GM19397 (cell line): ENCODE results near the gene KRT20.
"Not testable (repeated sequence)": the region's sequence is repeated elsewhere in the genome, so short reads cannot be mapped to it uniquely, and the experiment has no call there.

Experiments used
- ATAC-seq: cut with Tn5 transposase; IDR thresholded peaks from one replicate; pipeline ENCODE4 v1.9.1; 2021; ENCODE audit warnings: mild to moderate bottlenecking, moderate library complexity; ENCODE audit not compliant: unreplicated experiment

KRT20 gene, protein sequence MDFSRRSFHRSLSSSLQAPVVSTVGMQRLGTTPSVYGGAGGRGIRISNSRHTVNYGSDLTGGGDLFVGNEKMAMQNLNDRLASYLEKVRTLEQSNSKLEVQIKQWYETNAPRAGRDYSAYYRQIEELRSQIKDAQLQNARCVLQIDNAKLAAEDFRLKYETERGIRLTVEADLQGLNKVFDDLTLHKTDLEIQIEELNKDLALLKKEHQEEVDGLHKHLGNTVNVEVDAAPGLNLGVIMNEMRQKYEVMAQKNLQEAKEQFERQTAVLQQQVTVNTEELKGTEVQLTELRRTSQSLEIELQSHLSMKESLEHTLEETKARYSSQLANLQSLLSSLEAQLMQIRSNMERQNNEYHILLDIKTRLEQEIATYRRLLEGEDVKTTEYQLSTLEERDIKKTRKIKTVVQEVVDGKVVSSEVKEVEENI

DNA sequence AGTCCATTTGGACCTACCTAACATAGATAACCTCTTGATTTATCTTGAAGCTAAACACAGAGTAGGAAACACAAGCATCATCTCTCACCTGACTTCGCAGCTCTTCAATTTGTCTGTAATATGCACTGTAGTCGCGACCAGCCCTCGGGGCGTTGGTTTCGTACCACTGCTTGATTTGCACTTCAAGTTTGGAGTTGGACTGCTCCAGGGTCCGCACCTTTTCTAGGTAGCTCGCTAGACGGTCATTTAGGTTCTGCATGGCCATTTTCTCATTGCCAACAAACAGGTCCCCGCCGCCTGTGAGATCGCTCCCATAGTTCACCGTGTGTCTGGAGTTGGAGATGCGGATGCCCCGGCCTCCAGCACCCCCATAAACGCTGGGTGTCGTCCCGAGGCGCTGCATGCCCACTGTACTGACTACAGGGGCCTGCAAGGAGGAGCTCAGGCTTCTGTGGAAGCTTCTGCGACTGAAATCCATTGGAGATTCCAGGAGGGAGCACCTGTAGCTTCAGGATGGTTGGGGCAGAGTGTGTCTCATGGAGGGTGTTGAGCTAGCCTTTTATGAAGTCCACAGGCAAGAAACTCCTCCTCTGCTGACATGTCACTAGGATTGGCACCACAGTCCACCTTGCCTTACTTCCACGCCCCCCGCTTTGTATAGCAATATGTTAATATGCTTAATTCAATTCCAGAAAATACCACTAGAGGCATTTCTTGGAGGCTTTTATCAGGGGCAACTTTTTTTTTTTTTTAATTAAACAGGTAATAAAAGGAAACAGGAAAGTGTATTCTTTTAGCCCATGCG, at the start of gene KRT20:
TSS of gene KRT20 (minus strand) at position 535 of the 805 bp plus-strand sequence. CDS start at position 478, 57 bp downstream.
- ATAC-seq, result no peak

DNA sequence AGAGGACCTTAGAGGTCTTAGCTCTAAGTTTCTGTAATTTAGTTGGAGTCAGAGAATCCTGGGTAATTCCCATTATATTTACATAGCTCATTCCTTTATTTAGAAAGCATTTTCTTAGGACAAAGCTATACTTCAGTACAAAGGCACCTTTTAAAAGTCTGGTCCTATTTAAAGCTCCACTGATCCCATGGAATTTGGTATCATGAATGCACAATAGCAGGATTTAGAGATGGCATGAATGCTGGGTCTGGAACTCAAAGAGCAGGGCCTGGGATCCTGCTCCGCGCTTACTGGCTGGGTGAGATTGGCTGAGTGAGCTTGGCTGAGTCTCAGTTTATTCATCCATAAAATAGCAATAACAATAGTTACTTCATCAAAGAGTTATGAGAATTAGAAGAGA, 47.6 kb upstream of the KRT20 start:
- ATAC-seq, result no peak

DNA sequence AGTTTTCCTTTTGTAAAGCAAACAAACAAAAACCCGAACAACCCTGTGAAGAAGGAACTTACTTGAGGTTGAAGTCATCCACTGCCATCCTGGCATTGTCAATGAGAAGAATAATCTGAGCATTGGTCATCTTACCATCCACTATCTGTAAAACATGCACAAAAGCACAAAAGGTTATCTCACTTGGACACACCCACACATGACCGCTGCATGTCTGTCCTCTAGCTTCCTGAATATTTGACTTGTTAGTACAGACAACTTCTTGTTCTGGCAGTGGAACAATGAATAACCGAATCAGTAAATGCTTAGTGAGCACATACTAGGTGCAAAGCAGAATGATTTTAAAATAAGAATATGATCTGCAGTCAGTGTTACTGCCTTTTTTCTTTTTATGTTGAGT, 46.3 kb upstream of the KRT20 start:
- no peak for ATAC-seq

DNA sequence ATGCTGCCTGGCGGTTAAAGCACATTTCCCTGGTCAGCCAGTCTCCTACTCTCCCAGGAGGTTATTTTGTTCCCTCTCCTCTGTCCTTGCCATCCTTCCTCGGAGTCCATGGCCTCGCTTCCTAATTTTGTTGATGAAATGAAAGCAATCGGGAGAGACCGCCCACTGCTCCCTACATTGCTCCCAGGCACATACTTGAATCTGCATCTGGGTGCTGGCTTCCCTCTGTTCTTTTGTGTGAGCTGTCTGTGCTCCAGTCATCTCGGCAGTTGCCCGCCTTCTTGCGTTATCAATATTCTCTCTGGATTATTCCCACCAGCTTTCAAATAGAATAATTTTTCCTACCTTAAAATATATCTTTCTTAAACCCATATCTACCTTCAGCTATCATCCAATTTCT, 41.3 kb upstream of the KRT20 start:
- no peak for ATAC-seq

DNA sequence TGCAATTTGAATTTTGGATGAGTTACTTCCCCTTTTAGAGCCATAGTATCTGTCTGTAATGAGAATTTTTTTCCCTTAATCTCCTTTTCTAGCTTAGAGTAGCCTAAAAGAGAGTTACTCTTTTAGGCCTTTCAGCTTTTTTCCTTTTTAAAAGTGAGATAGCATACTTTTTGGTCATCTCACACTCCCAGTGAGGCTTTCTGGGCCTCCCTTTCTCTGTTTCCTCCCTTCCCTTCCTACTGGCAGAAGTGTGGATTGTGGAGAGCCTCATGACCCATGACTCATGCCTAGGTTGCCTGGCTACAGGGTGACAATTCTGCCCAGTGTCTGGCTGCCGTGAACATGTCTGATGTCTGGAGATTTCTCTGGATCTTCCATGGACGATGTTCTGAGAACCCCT, 37.2 kb upstream of the KRT20 start:
- no peak for ATAC-seq

DNA sequence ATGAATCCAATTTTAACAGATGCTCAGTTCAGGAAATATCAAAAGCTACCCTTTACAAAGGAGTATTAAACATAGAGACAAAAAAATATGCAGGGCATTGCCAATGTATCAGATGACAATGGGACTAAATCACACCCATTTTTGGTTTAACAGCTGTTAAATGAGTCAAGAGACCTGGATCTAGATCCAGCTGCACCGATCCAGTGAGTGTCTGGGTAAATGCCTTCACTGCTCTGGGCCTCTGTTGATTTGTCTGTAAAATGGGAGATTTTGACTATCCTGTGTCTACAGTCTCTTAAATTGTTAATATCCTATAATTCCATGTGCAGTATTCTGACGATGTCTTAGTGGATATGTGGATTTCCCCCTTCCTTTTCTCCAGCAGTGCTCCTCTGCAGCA, 36.0 kb upstream of the KRT20 start:
- ATAC-seq, result no peak

DNA sequence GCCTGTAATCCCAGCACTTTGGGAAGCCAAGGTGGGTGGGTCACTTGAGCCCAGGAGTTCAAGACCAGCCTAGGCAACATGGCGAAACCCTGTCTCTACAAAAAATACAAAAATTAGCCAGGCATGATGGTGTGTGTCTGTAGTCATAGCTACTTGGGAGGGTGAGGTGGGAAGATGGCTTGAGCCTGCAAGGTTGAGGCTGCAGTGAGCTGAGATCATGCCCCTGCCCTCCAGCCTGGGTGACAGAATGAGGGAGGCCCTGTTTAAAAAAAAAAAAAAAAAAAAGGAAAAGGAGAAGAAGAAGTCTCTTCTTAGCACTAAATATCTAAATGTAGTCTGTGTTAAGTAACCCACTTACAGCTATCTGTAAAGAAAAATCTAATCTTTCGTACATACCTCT, 32.1 kb upstream of the KRT20 start:
- ATAC-seq, result not testable (repeated sequence)

DNA sequence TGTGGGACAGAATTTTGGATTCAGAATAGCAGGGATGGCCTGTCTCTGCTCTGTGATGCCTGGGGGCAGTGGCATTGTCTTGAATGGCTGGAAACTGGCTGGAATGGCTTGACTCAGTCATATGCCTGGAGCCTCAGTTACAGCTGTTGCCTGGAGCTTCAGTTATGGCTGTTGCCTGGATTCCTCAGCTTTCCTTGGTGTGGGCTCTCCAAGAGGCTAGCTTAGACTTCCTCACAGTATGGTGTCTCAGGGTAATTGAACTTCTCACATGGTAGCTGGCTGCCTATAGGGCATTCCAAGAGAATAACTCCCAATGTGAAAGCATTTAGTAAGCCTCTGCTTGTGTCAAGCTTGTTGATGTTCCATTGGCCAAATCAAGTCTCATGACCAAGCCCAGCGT, 31.3 kb upstream of the KRT20 start:
- ATAC-seq, result no peak

DNA sequence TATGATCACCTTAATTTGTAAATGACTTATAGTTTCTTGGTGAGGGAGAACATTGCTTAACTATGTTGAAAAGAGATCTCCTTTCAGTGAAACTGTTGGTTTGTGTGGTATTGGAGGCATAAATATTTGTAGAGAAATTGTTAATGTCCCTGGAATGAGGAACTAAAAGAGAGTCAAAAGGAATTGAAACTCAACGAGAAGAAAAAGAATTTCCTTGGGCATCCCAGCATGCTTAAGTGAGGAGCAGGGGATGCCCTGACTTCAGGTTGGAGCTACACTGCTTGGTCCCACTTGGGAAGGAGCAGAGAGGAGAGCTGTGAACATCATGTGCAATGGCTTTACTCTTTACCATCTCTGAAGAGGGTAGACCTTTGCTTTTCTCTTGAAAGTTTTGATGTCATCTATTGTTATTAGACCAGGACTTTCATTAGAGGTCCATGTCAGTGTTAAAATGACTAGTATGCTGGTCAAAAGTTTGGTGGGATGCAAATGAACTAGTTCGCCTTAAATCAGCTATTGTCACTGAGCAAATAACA, 30.7 kb upstream of the KRT20 start:
- ATAC-seq, result no peak

DNA sequence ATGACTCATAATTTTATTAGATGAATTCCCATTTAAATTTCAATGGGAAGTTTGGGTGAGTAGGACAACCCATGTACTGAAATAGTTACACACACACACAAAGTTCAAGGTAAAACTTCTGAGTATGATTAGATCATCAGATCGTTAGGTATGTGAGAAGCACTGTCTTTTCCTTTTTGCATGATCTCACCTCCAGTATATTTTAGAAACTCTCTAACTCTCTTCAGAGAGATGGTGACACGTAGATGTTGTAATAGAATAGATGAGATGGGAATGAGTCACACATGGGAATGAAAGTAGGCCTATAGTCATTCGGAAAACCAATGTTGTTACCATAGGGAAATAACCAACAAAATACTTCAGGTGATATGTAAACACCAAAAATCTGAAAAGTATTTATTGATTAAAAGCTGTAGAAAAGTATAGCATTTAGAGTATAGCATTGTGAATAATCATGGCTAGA, 30.2 kb upstream of the KRT20 start:
- no peak for ATAC-seq

DNA sequence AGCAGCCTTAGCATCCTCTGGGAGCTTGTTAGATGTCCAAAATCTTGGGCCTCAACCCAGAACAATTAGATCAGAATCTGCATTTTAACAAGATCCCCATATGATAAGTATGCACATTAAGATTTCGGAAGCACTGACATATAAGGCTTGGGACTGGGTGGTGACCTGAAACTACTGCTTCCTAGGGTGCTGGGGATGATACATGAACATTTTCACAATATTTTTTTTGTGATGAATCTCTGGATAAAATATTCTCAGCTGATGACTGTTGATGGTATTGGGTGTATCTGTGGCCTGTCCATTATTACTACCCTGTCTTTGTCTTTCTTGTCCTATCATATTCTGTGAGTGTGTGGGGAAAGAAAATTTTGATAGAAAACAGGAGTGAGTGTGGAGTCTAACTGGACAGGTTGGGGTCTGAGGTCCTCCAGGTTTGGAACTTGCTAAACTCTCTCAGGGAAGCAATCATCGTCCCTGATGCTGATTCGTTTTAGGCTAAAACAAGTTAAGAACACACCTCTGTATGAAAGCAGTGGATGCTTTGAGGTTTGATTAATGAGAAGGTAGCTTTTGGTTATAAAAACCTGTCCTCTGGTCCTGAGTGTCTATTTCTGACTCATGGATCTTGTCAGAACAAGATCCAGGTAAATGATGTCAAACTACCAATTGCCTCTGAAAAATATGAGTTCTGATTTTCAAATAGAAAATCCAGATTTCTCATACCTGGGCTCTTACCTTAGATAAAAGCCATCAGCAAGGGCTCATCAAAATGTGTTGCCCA, 29.2 kb upstream of the KRT20 start:
- ATAC-seq, result no peak

DNA sequence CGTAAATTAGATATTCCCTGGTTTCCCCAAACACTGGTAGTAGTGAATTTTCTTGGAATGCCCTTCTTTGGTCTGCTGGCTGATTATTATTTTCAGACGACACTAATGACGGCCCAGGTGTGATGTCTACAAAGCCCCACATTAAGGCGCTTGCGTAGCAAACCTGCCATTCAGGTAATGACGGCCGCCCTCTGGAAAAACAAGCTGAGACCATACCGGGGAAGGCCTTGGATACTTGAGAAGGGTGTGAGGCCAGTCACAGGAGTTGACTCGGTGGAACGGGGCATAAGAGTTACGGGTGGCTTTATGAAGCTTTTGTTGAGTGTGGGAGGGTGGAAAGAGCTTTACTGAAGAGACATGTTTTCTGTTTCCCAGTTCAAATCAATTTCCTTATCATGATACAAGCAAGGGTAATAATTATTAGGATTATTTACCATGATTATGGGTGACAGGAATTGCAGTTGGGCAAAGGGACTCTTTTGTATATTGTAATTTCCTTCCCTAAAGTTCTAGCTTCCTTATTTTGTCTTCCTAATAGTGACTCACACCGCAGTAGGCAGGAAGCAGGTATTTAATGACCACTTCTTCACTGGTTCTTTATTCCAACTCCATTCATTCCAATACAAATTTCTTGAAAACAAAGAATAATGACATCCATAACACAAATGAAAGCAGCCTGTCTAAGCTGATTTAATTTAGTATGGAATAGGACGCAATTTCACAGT, 27.6 kb upstream of the KRT20 start:
- no peak for ATAC-seq

DNA sequence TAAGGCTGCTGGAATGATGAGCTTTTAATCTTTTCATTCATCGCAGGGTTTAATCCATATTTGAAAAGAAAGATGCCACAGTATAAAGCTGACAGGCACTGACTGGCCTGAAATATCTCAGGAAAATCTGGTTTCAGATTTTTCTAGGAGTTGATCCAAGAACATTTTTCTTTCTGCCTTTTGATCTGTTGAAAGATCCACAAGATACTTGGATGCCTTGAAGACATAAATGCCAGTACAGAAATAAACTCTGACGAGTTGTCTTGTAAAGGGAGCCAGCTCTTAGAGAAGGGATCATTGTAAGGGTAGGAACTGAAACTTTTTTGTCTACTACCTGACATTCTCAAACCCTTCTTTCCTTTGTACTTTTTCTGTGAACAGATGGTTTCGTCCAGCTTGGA, 25.4 kb upstream of the KRT20 start:
- ATAC-seq, result no peak

DNA sequence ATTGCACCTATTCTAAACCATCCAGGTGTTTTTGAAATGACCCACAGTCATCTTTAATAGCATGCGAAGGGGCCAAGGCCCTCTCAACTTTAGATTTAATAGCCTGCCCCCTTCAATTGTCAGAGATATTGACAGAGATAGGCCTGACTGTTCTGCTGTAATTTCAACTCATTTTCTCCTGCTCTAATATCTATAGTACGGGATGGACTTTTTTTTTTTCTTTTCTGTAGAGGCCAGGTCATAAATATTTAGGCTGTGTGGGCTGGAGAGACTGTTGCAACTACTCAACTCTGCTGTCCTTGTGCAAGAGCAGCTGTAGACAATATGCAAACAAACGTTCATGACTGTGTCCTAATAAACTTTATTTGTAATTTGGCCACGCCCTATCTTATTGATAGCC, 24.7 kb upstream of the KRT20 start:
- no peak for ATAC-seq

DNA sequence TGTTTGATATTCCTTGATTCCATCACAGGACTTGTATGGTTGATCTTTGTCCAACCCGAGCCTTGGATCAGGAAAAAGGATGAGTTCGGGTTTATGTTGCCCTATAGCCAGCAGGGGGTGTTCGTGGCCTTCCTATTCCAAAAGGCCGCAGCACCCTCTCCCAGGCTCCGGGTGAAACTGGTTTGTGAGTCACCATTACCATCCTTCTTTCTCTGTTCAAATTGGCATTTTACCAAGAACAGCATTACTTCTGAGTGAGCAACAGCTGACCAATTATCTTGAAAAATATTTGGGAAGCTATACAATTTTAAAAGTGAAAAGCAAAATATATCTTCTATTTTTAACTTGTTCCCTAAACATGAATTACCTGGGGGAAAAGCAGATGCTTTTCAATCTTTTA, 24.3 kb upstream of the KRT20 start:
- no peak for ATAC-seq

DNA sequence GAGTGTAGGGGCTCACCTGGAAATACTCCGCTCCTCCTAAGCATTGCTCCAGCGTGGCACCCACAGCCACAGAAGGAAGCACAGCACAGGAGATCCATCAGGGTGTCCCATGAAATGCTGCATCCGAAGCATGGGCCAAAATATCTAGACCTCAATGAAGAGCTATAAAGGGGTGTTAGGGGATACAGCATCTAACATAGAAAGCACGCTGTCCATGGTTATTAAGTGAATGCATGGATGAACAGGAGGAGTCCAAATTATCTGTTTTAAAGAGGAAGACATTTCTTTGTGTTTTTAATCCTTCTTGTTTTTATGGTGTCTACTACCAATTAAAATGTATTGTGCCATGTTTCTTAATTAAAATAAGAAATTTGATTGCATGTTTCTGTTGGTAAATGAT, 21.6 kb upstream of the KRT20 start:
- ATAC-seq, result no peak

DNA sequence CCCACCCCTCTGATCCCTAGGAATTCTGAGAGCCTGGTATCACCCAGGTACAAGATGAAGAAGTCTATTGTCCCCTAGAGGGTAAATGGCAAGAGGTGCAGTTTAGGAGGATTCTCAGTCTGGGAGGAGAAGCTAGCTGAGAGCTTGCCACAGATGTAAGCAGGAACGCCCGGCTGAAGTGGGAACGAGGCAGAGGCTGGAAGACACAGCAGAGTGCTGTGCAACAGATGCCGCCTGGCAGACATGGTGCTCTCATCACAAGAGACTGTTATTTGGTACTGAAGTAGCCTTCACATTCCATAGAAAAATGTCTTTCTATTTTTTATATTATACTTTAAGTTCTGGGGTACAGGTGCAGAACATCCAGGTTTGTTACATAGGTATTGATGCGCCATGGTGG, 20.3 kb upstream of the KRT20 start:
- ATAC-seq, result no peak

DNA sequence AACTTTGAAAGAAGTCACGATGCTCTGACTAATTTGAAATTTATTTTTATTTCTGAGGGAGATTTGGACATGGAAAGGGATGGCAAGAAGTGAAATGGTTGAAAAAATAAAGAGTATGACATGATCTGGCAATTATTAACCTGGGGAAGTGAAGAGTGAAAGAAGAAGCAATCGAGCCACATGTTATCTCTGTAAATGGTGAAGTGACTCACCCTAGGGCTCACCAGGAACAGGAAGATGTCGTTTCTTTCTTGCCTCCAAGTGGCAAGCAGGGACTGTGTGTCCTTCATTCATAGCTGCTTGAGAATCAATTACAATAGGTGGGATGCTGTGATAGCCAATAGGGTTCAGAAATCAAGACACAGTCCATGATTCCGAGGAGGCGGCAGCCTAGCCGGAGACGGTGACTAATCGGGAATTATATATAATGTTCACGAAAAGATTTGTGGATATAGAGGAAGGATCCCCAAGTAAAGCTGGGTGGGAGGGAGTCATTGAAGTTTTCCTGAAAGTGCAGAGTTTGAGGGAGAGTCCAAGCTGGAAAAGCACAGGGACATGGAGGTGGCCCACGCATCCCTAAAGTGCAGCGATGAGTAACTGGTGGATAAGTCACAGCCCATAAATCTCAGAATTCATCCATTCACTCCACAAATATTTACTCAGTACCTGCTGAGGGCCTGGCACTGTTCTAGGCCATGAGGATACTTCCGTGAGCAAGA, 18.2 kb upstream of the KRT20 start:
- ATAC-seq, result no peak

DNA sequence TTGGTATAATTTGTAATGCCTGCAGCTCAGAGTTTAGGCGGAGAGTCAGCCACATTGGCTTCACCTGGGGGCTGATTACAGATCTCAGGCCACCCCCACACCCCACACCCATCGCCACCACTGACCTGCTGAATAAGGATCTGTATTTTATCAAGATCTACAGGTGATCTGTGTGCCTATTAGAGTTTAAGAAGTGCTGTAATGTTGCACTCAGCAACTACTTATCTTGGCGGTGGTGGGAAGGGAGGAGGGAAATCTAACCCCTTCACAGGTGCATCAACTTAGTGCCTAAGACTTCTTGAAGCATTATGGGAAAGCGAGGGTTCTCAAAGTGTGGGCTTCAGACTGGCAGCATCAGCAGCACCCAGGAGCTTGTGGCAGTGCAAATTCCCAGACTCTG, 17.5 kb upstream of the KRT20 start:
- ATAC-seq, result no peak

DNA sequence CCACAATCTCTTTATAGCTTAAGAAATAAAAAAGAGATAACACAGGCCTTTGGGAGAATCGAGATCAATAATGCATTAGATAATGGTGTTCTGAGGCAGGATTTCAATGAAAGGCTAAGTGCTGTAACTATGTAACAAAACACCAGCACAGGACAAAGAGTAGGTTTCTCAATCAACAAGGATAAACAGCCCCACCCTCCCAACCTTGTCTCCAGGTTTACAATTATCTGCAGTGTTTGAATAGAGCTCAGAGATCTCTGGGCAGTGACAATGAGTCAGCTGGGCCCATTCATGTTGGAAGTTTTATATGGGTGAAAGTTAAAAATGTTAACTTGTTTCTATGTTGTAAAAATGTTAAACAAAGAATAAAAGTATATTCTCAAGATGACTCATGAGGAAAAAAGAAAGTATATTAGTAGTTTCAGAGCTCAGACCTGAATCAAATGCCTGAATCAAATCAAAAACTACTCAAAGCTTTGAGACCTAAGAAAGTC, 17.0 kb upstream of the KRT20 start:
- ATAC-seq, result no peak
